Peyer's patch (tissue), 4 donors: ENCODE data around the gene EPB41L4A.

Experiments used
- CTCF ChIP-seq, 6 experiments: fragments of 450-650 bp in 4 of 6; fragments of 200-600 bp in 2 of 6; sonication (generic) in 1 of 6; IDR thresholded peaks; one replicate each; pipeline ENCODE4 v1.5.1; 2017 to 2019; ENCODE audit warnings: antibody characterized with exemption in 6 of 6, mild to moderate bottlenecking in 3 of 6, moderate library complexity in 1 of 6
- POLR2A ChIP-seq, 2 donors: fragments of 450-650 bp; IDR thresholded peaks; one replicate each; pipeline ENCODE4 v1.5.1; 2017; ENCODE audit warnings: antibody characterized with exemption in 2 of 2, mild to moderate bottlenecking in 2 of 2, moderate library complexity in 2 of 2

- TF ChIP-seq CTCF (IDR thresholded peaks at IDR 0.05) (no peak), POLR2A (IDR thresholded peaks at IDR 0.05) (no peak)
These were observed 98.7 kb downstream of the EPB41L4A start for GRCh38 chr5:112320408-112320807.
